Nephron progenitor cell (in vitro differentiated cells): ENCODE results near the gene TXNIP.

Source experiments
- DNase-seq: peaks from one replicate; pipeline ENCODE4 v3.0.0; 2021
- H3K27ac Mint-ChIP-seq: 2 replicates; pipeline ENCODE4 v1.8.0; 2021; ENCODE audit warnings: mild to moderate bottlenecking, moderate library complexity, mixed read lengths
- H3K27me3 Mint-ChIP-seq: 2 replicates; pipeline ENCODE4 v1.8.0; 2021; ENCODE audit warnings: mild to moderate bottlenecking, low read depth, mixed read lengths; ENCODE audit not compliant: poor library complexity
- H3K36me3 Mint-ChIP-seq: 2 replicates; pipeline ENCODE4 v1.8.0; 2021; ENCODE audit warnings: low read depth, mixed read lengths
- H3K4me1 Mint-ChIP-seq: 2 replicates; pipeline ENCODE4 v1.8.0; 2021; ENCODE audit warnings: mixed read lengths
- H3K4me3 Mint-ChIP-seq: 2 replicates; pipeline ENCODE4 v1.8.0; 2021; ENCODE audit warnings: mild to moderate bottlenecking, moderate library complexity, mixed read lengths
- H3K9me3 Mint-ChIP-seq: 2 replicates; pipeline ENCODE4 v1.8.0; 2021; ENCODE audit warnings: mild to moderate bottlenecking, moderate library complexity, mixed read lengths
- CTCF ChIP-seq: fragments of 200-600 bp; sonication (generic); IDR thresholded peaks from 2 replicates; pipeline ENCODE4 v1.5.0; 2021; ENCODE audit warnings: antibody characterized with exemption

The TXNIP gene

GRCh38 chr1:145990249-145990855 lies 6.0 kb downstream of the TXNIP start:
- H3K4me1 Mint-ChIP-seq = peaks cover 54% of the 10 kb centered on the region
- no peak overlapping the region for H3K4me3 Mint-ChIP-seq
- no peaks in the 10 kb centered on the region for H3K27me3 Mint-ChIP-seq
- peak overlapping the region; percentile 96 for H3K27ac Mint-ChIP-seq
- TF ChIP-seq CTCF = no peak
- peaks cover 39% of the 10 kb centered on the region for H3K36me3 Mint-ChIP-seq
- DNase-seq = no peak
- no peaks in the 10 kb centered on the region for H3K9me3 Mint-ChIP-seq

- Mint-ChIP-seq H3K4me3 (no peak overlapping the region), H3K27ac (no peak overlapping the region), H3K4me1 (peaks cover 53% of the 10 kb centered on the region), H3K36me3 (peaks cover 23% of the 10 kb centered on the region), H3K27me3 (no peaks in the 10 kb centered on the region), H3K9me3 (no peaks in the 10 kb centered on the region)
- no peak for TF ChIP-seq CTCF
- DNase-seq = no peak
Measured at GRCh38 chr1:145988773-145989172, 7.6 kb downstream of the TXNIP start.

GRCh38 chr1:145987926-145988325 lies 8.5 kb downstream of the TXNIP start:
- Mint-ChIP-seq H3K36me3 (peaks cover 14% of the 10 kb centered on the region), H3K4me1 (peaks cover 49% of the 10 kb centered on the region), H3K4me3 (no peak overlapping the region), H3K9me3 (no peaks in the 10 kb centered on the region), H3K27me3 (no peaks in the 10 kb centered on the region), H3K27ac (peak overlapping the region; percentile 86)
- no peak for DNase-seq
- TF ChIP-seq CTCF = no peak

GRCh38 chr1:145986551-145986950 lies 9.8 kb downstream of the TXNIP start:
- peaks cover under 1% of the 10 kb centered on the region for H3K36me3 Mint-ChIP-seq
- no peak overlapping the region for H3K27ac Mint-ChIP-seq
- no peak overlapping the region for H3K4me3 Mint-ChIP-seq
- no peaks in the 10 kb centered on the region for H3K27me3 Mint-ChIP-seq
- no peaks in the 10 kb centered on the region for H3K9me3 Mint-ChIP-seq
- no peak for DNase-seq
- TF ChIP-seq CTCF = no peak
- H3K4me1 Mint-ChIP-seq = peaks cover 46% of the 10 kb centered on the region

- H3K9me3 Mint-ChIP-seq = no peaks in the 10 kb centered on the region
- H3K27me3 Mint-ChIP-seq = no peaks in the 10 kb centered on the region
- DNase-seq = no peak
- peaks cover 44% of the 10 kb centered on the region for H3K4me1 Mint-ChIP-seq
- H3K36me3 Mint-ChIP-seq = no peaks in the 10 kb centered on the region
- H3K4me3 Mint-ChIP-seq = no peak overlapping the region
- peak overlapping the region; percentile 47 for H3K27ac Mint-ChIP-seq
- TF ChIP-seq CTCF = no peak
Measured at GRCh38 chr1:145985502-145986439, 10.6 kb downstream of the TXNIP start.
